Thyroid gland (tissue), 4 donors: Measurements from ENCODE around the gene CRB1. TPM values are rescaled to one million over a fixed set of nuclear protein-coding genes. Genes with fewer than 3 reads are reported as not detected.

ENCODE experiments used
- DNase-seq, 2 donors: peaks; one replicate each; pipeline ENCODE4 v3.0.0-alpha.2; 2019
- H3K27ac ChIP-seq, 3 donors: fragments of 200-600 bp; sonication (generic); 1 replicate in 2 of 3; 2 replicates in 1 of 3; pipeline ENCODE4 v1.5.1; 2016 to 2019; ENCODE audit warnings: mild to moderate bottlenecking in 1 of 3, moderate library complexity in 1 of 3
- H3K27me3 ChIP-seq: fragments of 200-600 bp; sonication (generic); one replicate; pipeline ENCODE4 v1.5.1; 2019
- H3K36me3 ChIP-seq, 2 donors: fragments of 200-600 bp; sonication (generic); one replicate each; pipeline ENCODE4 v1.5.1; 2016 to 2019
- H3K4me1 ChIP-seq, 2 donors: fragments of 200-600 bp; sonication (generic); one replicate each; pipeline ENCODE4 v1.5.1; 2017 to 2019
- H3K4me3 ChIP-seq, 3 donors: fragments of 200-600 bp; sonication (generic); replicated peaks in 1 of 3; 1 replicate in 2 of 3; 2 replicates in 1 of 3; pipeline ENCODE4 v1.5.1; 2016; ENCODE audit warnings: mild to moderate bottlenecking in 1 of 3
- H3K9me3 ChIP-seq: fragments of 200-600 bp; sonication (generic); one replicate; pipeline ENCODE4 v1.5.1; 2017
- CTCF ChIP-seq, 6 experiments: fragments of 200-600 bp in 3 of 6; fragments of 450-650 bp in 3 of 6; sonication (generic) in 3 of 6; IDR thresholded peaks; one replicate each; pipeline ENCODE4 v1.5.1; 2016 to 2019; ENCODE audit warnings: antibody characterized with exemption in 6 of 6, mild to moderate bottlenecking in 2 of 6, inconsistent platforms in 1 of 6, moderate library complexity in 1 of 6
- POLR2A ChIP-seq, 2 donors: fragments of 450-650 bp; IDR thresholded peaks; one replicate each; pipeline ENCODE4 v1.6.1; 2017; ENCODE audit warnings: antibody characterized with exemption in 2 of 2, mild to moderate bottlenecking in 2 of 2, moderate library complexity in 1 of 2
- WGBS, 2 donors: methylation state at CpG; one replicate each; pipeline ENCODE4 v1.1.5; 2017; 5-methylcytosine and 5-hydroxymethylcytosine counted together
- intact Hi-C: fragments of 100-400 bp; cut with DNase I; formaldehyde crosslinking; loops from one replicate; pipeline ENCODE4 v1.15.1; 2023
- total RNA-seq, 4 donors: library from RNA; depleted of rRNA; stranded (reverse); fragments of >200 nt; gene quantifications; one replicate each; pipeline ENCODE4 v1.2.3, GENCODE V29; 2016

CRB1 gene
- total RNA-seq, 4 donors from 2014 or later, result 0.21 to 6.7 (median 0.22) TPM; not detected in 1

DNA sequence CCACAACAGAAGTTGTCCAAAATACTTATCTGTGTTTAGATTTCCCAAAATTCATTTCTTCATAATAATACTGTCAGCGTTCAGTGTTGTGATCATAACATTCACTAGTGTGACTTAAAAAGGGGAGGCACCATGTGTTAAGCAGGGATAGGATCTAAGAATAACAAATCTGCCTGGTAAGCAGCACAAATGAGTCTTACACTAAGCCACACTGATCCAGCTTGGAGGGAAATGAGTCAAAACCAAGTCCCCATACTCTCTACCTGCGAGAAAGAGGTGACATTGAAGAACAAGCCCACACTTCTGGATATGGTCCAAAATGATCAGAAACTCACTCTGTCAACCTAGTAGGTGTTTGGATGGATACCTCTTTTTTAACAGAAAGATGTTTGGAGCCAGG is 145.5 kb downstream of the CRB1 start:
- H3K4me1 ChIP-seq, result peaks cover 0 to 4% of the 10 kb centered on the region in 2 donors
- no peak overlapping the region for H3K27ac ChIP-seq
- no peaks in the 10 kb centered on the region for H3K9me3 ChIP-seq
- DNase-seq, result no peak
- TF ChIP-seq CTCF (IDR thresholded peaks at IDR 0.05), result no peak
- TF ChIP-seq POLR2A (IDR thresholded peaks at IDR 0.05), result no peak
- no peak overlapping the region for H3K4me3 ChIP-seq
- no peaks in the 10 kb centered on the region for H3K36me3 ChIP-seq
- WGBS, 2 donors, result 77 to 83% methylated on average over 2 of the region's 2 CpGs
- H3K27me3 ChIP-seq, result no peaks in the 10 kb centered on the region
- intact Hi-C loops, result no loop called here

DNA sequence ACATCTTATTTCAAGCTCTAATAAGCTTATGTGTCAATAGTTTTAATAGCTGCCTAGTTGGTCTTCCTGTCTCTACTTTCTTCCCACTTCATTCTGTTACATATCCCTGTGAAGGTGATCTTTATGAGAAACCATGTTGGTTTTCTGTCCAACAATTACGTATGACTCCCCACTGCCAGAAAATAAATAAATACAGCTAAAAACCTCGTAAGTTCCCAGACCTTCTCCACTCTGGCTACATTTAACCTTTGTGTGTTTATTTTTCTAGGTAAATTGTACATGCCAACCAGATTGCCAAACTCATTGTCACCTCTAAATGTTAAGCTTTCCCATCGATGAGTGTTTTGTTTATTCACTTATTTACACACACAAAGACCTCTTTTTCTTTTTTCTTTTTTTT is 147.2 kb downstream of the CRB1 start:
- no peaks in the 10 kb centered on the region for H3K36me3 ChIP-seq
- no peak overlapping the region for H3K27ac ChIP-seq
- intact Hi-C loops, result no loop called here
- no peaks in the 10 kb centered on the region for H3K27me3 ChIP-seq
- no peak for DNase-seq
- no peak for TF ChIP-seq POLR2A (IDR thresholded peaks at IDR 0.05)
- no peak for TF ChIP-seq CTCF (IDR thresholded peaks at IDR 0.05)
- 82 to 88% methylated on average over 3 of the region's 3 CpGs for WGBS, 2 donors
- no peaks in the 10 kb centered on the region for H3K9me3 ChIP-seq
- H3K4me3 ChIP-seq, result no peak overlapping the region
- no peaks in the 10 kb centered on the region for H3K4me1 ChIP-seq

DNA sequence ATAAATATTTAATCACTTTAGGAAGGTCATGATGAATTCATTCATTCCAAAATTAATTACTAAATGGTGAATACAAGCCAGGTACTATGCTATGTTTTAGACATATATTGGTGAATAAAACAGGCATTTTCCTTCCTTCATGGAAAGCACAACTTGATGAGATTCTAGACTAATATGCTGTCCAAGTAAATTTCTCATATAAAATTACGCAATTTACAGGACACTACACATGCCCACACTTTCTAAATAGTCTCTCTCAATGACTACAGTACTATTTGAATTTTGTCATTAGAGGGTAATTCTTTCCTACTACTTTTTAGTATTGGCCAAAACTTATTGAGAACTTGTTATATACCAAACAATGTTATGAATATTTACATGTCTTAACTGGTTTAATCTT is 150.6 kb downstream of the CRB1 start:
- WGBS, 2 donors, result 96 to 98% methylated on average over 1 of the region's 1 CpG
- TF ChIP-seq CTCF (IDR thresholded peaks at IDR 0.05), result no peak
- no peak for TF ChIP-seq POLR2A (IDR thresholded peaks at IDR 0.05)
- H3K9me3 ChIP-seq, result no peaks in the 10 kb centered on the region
- intact Hi-C loops, result no loop called here
- H3K36me3 ChIP-seq, result no peaks in the 10 kb centered on the region
- no peaks in the 10 kb centered on the region for H3K4me1 ChIP-seq
- no peaks in the 10 kb centered on the region for H3K27me3 ChIP-seq
- no peak overlapping the region for H3K4me3 ChIP-seq
- no peak overlapping the region for H3K27ac ChIP-seq
- no peak for DNase-seq

- no peaks in the 10 kb centered on the region for H3K4me1 ChIP-seq
- H3K9me3 ChIP-seq, result no peaks in the 10 kb centered on the region
- H3K36me3 ChIP-seq, result no peaks in the 10 kb centered on the region
- no peak for DNase-seq
- TF ChIP-seq CTCF (IDR thresholded peaks at IDR 0.05), result no peak
- TF ChIP-seq POLR2A (IDR thresholded peaks at IDR 0.05), result no peak
- intact Hi-C loops, result no loop called here
- WGBS, 2 donors, result 88 to 91% methylated on average over 1 of the region's 1 CpG
- H3K27ac ChIP-seq, result no peak overlapping the region
- H3K4me3 ChIP-seq, result no peak overlapping the region
- H3K27me3 ChIP-seq, result no peaks in the 10 kb centered on the region
Observed at GRCh38 chr1:197422993-197423392, 154.9 kb downstream of the CRB1 start.

DNA sequence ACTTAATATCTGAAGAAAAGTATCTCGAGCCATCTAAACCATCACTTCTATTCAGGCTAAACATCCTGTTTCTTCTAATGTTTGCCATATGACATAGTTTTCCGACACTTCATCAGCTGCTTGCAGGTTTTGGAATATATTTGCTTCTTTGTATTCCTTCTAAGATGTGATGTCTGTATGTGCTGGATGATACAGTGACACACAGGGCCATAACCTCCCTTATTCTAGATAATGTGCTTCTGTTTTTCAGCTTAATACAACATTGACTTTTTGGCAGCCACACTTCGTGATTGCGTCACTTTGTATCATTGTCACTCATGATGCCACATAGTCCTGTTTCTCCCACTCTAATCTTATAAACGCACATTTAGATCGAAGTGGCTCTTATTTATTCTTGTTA is 156.3 kb downstream of the CRB1 start:
- Histone ChIP-seq H3K4me3 (no peak overlapping the region), H3K27me3 (no peaks in the 10 kb centered on the region), H3K36me3 (no peaks in the 10 kb centered on the region), H3K27ac (no peak overlapping the region), H3K9me3 (no peaks in the 10 kb centered on the region), H3K4me1 (no peaks in the 10 kb centered on the region)
- intact Hi-C loops, result no loop called here
- WGBS, 2 donors, result 93 to 96% methylated on average over 6 of the region's 6 CpGs
- DNase-seq, result no peak
- TF ChIP-seq POLR2A (IDR thresholded peaks at IDR 0.05) (no peak), CTCF (IDR thresholded peaks at IDR 0.05) (no peak)
